Uterus (tissue), 2 donors: ENCODE measurements around the gene DNAJC21.

ENCODE experiments used
- POLR2A ChIP-seq, 2 donors: fragments of 450-650 bp; IDR thresholded peaks; one replicate each; pipeline ENCODE4 v1.6.1; 2016; ENCODE audit warnings: antibody characterized with exemption in 2 of 2, mild to moderate bottlenecking in 1 of 2, moderate library complexity in 1 of 2
- TF ChIP-seq, protein P1 (sequence below), 4 experiments: fragments of 200-600 bp in 2 of 4; fragments of 450-650 bp in 2 of 4; sonication (generic) in 2 of 4; IDR thresholded peaks; one replicate each; pipeline ENCODE4 v1.5.1; 2016 to 2019; ENCODE audit warnings: antibody characterized with exemption in 4 of 4, mild to moderate bottlenecking in 2 of 4, moderate library complexity in 1 of 4

DNA sequence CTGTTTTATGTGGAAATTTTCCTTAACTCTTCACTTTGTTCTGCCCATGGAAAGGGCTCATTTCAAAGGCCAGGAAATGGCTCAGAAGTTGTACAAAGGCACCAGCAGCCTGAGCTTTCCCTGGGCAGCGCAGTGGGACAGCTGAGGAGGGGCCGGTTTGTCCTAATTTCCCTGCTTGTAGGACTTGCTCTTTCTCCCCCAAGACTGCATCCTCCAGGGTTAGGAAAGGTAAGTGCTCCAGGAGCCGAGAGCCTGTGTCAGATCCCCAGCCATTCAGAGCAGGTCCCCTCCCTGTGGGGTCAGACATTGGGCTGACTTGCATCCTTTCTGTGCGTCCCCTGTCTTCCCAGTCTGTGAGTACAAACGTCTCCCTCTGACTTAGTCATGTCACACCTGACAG lies 74.8 kb downstream of the DNAJC21 start:
- TF ChIP-seq, protein P1, sequence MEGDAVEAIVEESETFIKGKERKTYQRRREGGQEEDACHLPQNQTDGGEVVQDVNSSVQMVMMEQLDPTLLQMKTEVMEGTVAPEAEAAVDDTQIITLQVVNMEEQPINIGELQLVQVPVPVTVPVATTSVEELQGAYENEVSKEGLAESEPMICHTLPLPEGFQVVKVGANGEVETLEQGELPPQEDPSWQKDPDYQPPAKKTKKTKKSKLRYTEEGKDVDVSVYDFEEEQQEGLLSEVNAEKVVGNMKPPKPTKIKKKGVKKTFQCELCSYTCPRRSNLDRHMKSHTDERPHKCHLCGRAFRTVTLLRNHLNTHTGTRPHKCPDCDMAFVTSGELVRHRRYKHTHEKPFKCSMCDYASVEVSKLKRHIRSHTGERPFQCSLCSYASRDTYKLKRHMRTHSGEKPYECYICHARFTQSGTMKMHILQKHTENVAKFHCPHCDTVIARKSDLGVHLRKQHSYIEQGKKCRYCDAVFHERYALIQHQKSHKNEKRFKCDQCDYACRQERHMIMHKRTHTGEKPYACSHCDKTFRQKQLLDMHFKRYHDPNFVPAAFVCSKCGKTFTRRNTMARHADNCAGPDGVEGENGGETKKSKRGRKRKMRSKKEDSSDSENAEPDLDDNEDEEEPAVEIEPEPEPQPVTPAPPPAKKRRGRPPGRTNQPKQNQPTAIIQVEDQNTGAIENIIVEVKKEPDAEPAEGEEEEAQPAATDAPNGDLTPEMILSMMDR (IDR thresholded peaks at IDR 0.05) = no peak
- no peak for TF ChIP-seq POLR2A (IDR thresholded peaks at IDR 0.05)
